Ectodermal cell (in vitro differentiated cells): ENCODE data around the gene CYP8B1. TPM values are rescaled to one million over a fixed set of nuclear protein-coding genes. Genes with fewer than 3 reads are reported as not detected.

Experiments used
- H3K27ac ChIP-seq: 2 replicates; pipeline ENCODE4 v1.7.0; 2013; ENCODE audit warnings: mild to moderate bottlenecking, low read depth, low read length; ENCODE audit not compliant: insufficient read depth, poor library complexity, severe bottlenecking
- H3K27me3 ChIP-seq: 2 replicates; pipeline ENCODE4 v1.7.0; 2013; ENCODE audit warnings: mild to moderate bottlenecking, low read length; ENCODE audit not compliant: insufficient read depth, control insufficient read depth, poor library complexity, severe bottlenecking
- H3K36me3 ChIP-seq: one replicate; pipeline ENCODE4 v1.7.0; 2013; ENCODE audit warnings: low read length; ENCODE audit not compliant: control insufficient read depth, insufficient read depth
- H3K4me1 ChIP-seq: one replicate; pipeline ENCODE4 v1.7.0; 2013; ENCODE audit warnings: low read length; ENCODE audit not compliant: control insufficient read depth, insufficient read depth
- H3K4me3 ChIP-seq: 2 replicates; pipeline ENCODE4 v1.7.0; 2013; ENCODE audit warnings: low read depth, low read length, control low read depth; ENCODE audit not compliant: insufficient read depth
- H3K9me3 ChIP-seq: 2 replicates; pipeline ENCODE4 v1.7.0; 2013; ENCODE audit warnings: mild to moderate bottlenecking, low read length, moderate library complexity; ENCODE audit not compliant: control insufficient read depth
- WGBS, 2 experiments: methylation state at CpG; one replicate each; pipeline ENCODE4 v1.1.7; 2013; ENCODE audit warnings: missing lambda C conversion rate in 2 of 2; 5-methylcytosine and 5-hydroxymethylcytosine counted together
- polyA plus RNA-seq, 4 experiments: library from polyadenylated mRNA; stranded (reverse); fragments of 50-300 nt; gene quantifications; one replicate each; pipeline ENCODE4 v1.2.3, GENCODE V29; 2013

Gene CYP8B1, protein sequence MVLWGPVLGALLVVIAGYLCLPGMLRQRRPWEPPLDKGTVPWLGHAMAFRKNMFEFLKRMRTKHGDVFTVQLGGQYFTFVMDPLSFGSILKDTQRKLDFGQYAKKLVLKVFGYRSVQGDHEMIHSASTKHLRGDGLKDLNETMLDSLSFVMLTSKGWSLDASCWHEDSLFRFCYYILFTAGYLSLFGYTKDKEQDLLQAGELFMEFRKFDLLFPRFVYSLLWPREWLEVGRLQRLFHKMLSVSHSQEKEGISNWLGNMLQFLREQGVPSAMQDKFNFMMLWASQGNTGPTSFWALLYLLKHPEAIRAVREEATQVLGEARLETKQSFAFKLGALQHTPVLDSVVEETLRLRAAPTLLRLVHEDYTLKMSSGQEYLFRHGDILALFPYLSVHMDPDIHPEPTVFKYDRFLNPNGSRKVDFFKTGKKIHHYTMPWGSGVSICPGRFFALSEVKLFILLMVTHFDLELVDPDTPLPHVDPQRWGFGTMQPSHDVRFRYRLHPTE
- not detected for polyA plus RNA-seq (2013, experiment 1 of 4)
- polyA plus RNA-seq (2013, experiment 2 of 4), result not detected
- not detected for polyA plus RNA-seq (2013, experiment 3 of 4)
- not detected for polyA plus RNA-seq (2013, experiment 4 of 4)

DNA sequence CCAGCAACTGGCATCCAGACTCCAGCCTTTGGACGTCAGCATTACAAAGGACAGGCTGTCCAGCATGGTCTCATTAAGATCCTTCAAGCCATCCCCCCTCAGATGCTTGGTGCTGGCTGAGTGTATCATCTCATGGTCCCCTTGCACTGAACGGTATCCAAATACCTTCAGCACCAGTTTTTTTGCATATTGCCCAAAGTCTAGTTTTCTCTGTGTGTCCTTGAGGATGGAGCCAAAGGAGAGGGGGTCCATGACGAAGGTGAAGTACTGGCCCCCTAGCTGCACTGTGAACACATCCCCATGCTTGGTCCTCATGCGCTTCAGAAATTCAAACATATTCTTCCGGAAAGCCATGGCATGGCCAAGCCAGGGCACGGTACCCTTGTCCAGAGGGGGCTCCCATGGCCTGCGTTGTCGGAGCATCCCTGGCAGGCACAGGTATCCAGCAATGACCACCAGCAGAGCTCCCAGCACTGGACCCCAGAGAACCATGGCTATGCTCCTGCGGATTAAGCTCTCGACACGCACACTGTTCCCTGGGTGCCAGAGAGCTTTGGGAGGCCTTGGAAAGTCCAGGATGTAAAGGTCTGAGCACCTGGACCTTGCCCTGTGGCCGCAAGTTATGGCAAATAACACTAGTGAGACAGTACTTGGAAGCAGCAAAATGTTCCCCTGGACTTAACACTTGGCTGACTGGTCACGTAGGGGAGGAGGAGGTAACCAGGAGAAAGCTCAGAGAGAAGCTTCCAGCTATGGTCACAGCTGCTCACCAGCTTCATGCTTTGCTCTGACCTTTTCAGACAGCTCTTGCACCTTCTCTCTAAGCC is at the start of gene CYP8B1:
Gene CYP8B1 (minus strand): TSS at position 555 of the 827 bp plus-strand sequence. CDS start 63 bp downstream, at position 492.
- Histone ChIP-seq H3K36me3 (no peaks in the 10 kb centered on the region), H3K4me3 (no peak within 1 kb of the TSS), H3K4me1 (no peaks in the 10 kb centered on the region), H3K27ac (no peak within 1 kb of the TSS), H3K9me3 (no peaks in the 10 kb centered on the region), H3K27me3 (no peaks in the 10 kb centered on the region)
- 94% methylated on average over 13 of the region's 13 CpGs for WGBS, 2 experiments

DNA sequence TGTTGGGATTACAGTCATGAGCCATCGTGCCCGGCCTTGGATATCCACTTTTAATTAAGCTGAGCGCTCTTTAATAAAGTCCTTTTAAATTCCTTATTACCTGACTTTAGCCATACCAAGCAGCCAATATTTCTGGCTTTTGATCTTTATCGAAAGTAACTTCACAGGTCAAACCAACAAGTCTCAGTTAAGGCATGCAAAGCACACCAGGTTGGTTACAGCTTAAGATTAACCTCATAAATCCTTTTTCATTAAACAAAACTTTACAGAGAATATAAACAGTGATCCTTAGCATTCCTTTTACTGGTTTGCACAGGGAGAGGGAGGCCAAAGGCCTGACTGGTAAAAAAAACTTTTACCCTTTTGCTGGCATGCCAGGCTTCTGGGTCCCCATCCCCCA is 47.9 kb upstream of the CYP8B1 start:
- H3K9me3 ChIP-seq, result no peaks in the 10 kb centered on the region
- no peak overlapping the region for H3K27ac ChIP-seq
- WGBS, 2 experiments, result 95 to 96% methylated on average over 4 of the region's 4 CpGs
- no peaks in the 10 kb centered on the region for H3K27me3 ChIP-seq
- no peak overlapping the region for H3K4me3 ChIP-seq
- H3K4me1 ChIP-seq, result no peaks in the 10 kb centered on the region
- no peaks in the 10 kb centered on the region for H3K36me3 ChIP-seq

DNA sequence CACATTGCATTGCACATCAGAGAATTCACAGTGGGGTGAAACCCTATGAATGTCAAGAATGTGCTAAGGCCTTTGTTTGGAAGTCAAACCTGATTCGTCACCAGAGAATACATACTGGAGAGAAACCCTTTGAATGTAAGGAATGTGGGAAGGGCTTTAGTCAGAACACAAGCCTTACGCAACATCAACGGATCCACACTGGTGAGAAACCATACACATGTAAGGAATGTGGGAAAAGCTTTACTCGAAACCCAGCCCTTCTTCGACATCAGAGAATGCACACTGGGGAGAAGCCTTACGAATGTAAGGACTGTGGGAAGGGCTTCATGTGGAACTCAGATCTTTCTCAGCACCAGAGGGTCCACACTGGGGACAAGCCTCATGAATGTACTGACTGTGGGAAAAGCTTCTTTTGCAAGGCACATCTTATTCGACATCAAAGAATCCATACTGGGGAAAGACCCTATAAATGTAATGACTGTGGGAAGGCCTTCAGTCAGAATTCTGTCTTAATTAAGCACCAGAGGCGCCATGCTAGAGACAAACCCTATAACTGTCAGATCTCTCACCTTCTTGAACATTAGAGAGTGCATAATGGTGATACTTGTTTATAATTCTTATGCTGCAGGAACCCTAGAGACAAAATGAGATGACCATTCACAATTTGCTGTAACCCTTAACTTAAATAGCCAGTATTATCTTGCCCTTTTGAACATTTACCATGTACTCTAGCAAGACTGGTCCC is 39.3 kb upstream of the CYP8B1 start:
- Histone ChIP-seq H3K27ac (no peak overlapping the region), H3K9me3 (peaks cover 2% of the 10 kb centered on the region), H3K27me3 (no peaks in the 10 kb centered on the region), H3K4me3 (no peak overlapping the region), H3K36me3 (no peaks in the 10 kb centered on the region), H3K4me1 (no peaks in the 10 kb centered on the region)
- 92 to 95% methylated on average over 8 of the region's 8 CpGs for WGBS, 2 experiments

DNA sequence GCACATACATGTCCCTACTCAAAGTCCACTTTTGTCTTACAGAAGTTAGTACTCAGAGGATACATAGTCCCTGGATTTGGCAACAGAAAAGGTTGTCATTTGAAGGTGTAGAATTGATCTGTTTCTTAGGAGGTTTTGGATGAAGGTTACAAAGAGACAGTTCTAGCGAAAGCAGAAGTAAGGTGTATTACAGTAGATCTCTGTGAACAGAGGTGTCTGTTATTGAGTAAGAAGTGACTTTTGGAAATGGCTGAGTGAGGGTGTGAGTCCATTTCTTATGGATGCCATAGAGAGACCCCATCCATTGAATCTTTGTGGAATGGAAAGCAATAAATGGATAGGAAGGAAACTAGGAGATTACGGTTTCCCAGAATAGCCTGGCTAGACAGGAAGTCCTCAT is 35.9 kb upstream of the CYP8B1 start:
- no peak overlapping the region for H3K27ac ChIP-seq
- no peaks in the 10 kb centered on the region for H3K27me3 ChIP-seq
- H3K9me3 ChIP-seq, result peaks cover 2% of the 10 kb centered on the region
- H3K36me3 ChIP-seq, result no peaks in the 10 kb centered on the region
- no peaks in the 10 kb centered on the region for H3K4me1 ChIP-seq
- WGBS, 2 experiments, result 93 to 97% methylated on average over 1 to 2 of the region's 2 CpGs
- no peak overlapping the region for H3K4me3 ChIP-seq

DNA sequence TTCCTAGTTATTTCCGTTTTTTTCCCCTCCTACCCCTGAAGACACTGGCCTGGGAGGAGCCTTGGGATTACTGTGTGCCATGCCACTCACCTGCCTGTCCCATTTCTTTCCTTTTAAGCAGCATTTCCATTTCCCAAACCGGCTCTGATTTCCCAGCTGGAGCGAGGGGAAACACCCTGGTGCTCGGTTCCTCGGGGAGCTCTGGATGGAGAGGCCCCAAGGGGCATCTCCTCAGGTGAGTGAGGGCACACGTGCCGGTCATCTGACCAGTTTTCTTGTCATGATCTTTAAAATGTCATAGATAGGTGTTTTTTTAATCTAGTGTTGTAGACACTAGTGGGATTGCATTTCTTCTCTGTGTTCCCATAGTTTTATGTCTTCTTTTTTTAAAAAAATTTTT is 33.0 kb upstream of the CYP8B1 start:
- H3K4me3 ChIP-seq, result no peak overlapping the region
- H3K4me1 ChIP-seq, result no peaks in the 10 kb centered on the region
- H3K36me3 ChIP-seq, result no peaks in the 10 kb centered on the region
- H3K27me3 ChIP-seq, result no peaks in the 10 kb centered on the region
- no peak overlapping the region for H3K27ac ChIP-seq
- 91% methylated on average over 7 of the region's 7 CpGs for WGBS, 2 experiments
- no peaks in the 10 kb centered on the region for H3K9me3 ChIP-seq

DNA sequence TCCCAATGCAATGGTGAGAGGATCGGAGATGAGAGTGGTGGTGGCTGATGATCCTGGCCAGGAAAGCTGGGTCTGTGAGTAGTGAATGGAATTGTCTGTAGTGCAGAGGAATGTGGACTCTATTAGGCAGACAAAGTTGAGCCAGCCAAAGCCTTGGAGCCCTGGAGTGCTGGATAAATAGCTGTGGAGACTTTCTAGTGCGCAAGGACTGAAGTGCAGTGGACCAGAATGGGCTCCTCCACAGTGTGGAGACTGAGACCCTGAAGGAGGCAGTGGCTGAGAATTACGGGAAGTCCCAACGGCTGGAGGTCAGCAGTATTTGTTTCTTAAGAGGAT is 31.1 kb upstream of the CYP8B1 start:
- Histone ChIP-seq H3K4me3 (no peak overlapping the region), H3K27me3 (no peaks in the 10 kb centered on the region), H3K4me1 (no peaks in the 10 kb centered on the region), H3K27ac (no peak overlapping the region), H3K9me3 (no peaks in the 10 kb centered on the region), H3K36me3 (no peaks in the 10 kb centered on the region)
- 88 to 91% methylated on average over 4 of the region's 4 CpGs for WGBS, 2 experiments

DNA sequence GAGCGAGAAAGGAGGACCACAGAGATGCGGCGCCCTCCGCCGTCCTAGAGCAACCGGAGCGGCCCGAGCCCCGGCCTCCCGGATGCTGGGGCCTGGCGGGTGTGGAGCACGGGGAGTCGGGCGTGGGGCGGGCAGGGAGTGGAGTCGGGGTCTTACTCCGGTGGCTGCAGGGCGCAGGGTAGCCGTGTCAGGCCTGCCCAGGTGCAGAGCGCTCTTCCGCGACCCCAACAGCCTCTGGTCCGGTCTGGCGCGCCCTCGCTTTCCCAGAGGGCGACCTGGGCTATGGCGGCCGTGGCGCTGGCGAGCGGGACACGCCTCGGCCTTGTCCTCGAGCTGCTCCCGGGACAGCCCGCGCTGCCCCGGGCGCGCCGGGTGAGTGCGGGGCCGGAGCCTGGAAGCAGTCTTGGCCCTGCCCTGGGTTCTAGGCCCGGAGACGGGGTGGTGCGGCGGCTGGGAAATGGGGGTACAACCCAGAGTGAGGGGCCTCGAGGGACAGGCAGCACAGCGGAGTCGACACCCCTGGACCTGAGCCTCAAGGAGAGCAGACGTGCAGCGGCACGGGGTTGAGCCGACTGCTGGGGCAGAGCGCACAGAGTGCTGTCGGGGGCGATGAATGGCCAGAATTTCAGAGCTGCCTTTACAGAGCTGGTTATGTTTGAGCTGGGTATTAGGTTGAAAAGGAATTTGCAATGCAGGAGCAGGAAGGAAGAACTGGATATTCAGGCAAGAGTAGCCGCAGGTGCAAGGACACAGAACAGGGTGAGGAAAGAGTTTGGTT is 30.6 kb upstream of the CYP8B1 start, which contains the start of gene ZNF662:
Gene ZNF662 (plus strand): TSS at position 73 of the 778 bp plus-strand sequence. CDS start 1,973 bp downstream, outside the sequence.
- 95 to 96% methylated on average over 59 of the region's 59 CpGs for WGBS, 2 experiments
- Histone ChIP-seq H3K4me1 (no peaks in the 10 kb centered on the region), H3K27me3 (no peaks in the 10 kb centered on the region), H3K36me3 (no peaks in the 10 kb centered on the region), H3K9me3 (no peaks in the 10 kb centered on the region), H3K4me3 (no peak within 1 kb of the TSS), H3K27ac (no peak within 1 kb of the TSS)

DNA sequence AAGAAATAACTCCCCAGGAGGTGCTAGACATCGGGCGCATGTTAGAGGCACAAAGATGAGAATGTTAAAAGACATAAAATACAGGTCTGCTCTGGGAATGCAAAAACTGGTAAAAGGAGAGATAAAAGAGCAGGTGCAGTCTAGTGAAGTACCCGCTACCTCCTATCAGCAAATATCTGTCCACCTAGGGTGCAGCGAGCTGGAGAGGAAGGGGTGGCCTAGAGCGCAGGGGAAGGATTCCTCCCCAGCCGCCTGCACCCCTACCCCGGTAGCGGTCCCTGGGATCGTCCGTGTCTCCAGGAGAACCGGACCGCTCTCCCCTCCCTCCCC is 30.0 kb upstream of the CYP8B1 start:
- H3K27ac ChIP-seq, result no peak overlapping the region
- H3K4me3 ChIP-seq, result no peak overlapping the region
- no peaks in the 10 kb centered on the region for H3K4me1 ChIP-seq
- WGBS, 2 experiments, result 94 to 98% methylated on average over 12 of the region's 12 CpGs
- no peaks in the 10 kb centered on the region for H3K36me3 ChIP-seq
- no peaks in the 10 kb centered on the region for H3K9me3 ChIP-seq
- no peaks in the 10 kb centered on the region for H3K27me3 ChIP-seq

DNA sequence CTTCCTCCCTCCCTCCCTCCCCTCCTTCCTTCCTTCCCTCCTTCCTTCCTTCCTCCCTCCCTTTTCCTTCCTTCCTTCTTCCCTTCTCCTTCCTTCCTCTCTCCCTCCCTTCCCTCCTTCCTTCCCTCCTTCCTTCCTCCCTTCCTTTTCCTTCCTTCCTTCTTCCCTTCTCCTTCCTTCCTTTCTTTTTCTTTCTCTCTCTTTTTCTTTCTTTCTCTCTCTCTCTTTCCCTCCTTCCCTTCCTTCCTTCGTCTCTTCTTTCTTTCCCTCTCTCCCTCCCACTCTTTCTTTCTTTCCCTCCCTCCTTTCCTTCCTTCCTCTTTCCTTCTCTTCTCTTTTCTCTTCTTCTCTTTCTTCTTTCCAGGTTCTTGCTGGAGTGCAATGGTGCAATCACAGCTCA is 28.4 kb upstream of the CYP8B1 start:
- Histone ChIP-seq H3K4me3 (no peak overlapping the region), H3K27ac (no peak overlapping the region), H3K27me3 (no peaks in the 10 kb centered on the region), H3K9me3 (no peaks in the 10 kb centered on the region), H3K36me3 (no peaks in the 10 kb centered on the region), H3K4me1 (no peaks in the 10 kb centered on the region)
- WGBS, 2 experiments, result 85 to 90% methylated on average over 1 of the region's 1 CpG
